ENCODE measurements around the gene IL6. TPM values are rescaled to one million over a fixed set of nuclear protein-coding genes. Genes with fewer than 3 reads are reported as not detected.
A peak's percentile ranks its signal among the peaks of the same experiment; 100 is the strongest.

The IL6 gene
- polyA plus RNA-seq, 1 of the 3 experiments (the other 2 are of a cell fraction) = 20.5 TPM

- POLR2A ChIA-PET = no interaction called here
These were observed 38.6 kb downstream of the IL6 start for GRCh38 chr7:22765609-22766008.

GRCh38 chr7:22771194-22771871 is 44.3 kb downstream of the IL6 start:
- Histone ChIP-seq H3K4me3 (ENCODE audit: low read depth in 2 of 2, low read length in 1 of 2) (no peak overlapping the region), H3K36me3 (replicated peaks in 1 of 2; ENCODE audit: control insufficient read depth in 1 of 2, insufficient read depth in 2 of 2, low read length in 1 of 2) (no peaks in the 10 kb centered on the region), H4K20me1 (ENCODE audit: insufficient read depth) (no peaks in the 10 kb centered on the region), H2AFZ (ENCODE audit: low read depth) (no peak overlapping the region), H3K9ac (no peak overlapping the region), H3K4me2 (no peak overlapping the region), H3F3A (replicated peaks; ENCODE audit: insufficient read depth) (no peaks in the 10 kb centered on the region), H3K9me2 (no peaks in the 10 kb centered on the region), H3K27me3 (ENCODE audit: insufficient read depth) (peaks cover 15% of the 10 kb centered on the region; the same call in 1 of the 2 replicates), H3K79me2 (ENCODE audit: insufficient read depth) (no peaks in the 10 kb centered on the region), H3K27ac (ENCODE audit: low read depth in 2 of 2, low read length in 1 of 2) (no peak overlapping the region), H3K9me3 (no peaks in the 10 kb centered on the region), H3K4me1 (ENCODE audit: control insufficient read depth in 1 of 2, insufficient read depth in 2 of 2, low read depth in 1 of 2, low read length in 1 of 2) (no peaks in the 10 kb centered on the region)
- POLR2A ChIA-PET = no interaction called here
- no peak for DNase-seq
- CTCF ChIA-PET = interaction anchor here (3.6 kb wide), 1 partner anchor 11 kb away, joined by 14 read pairs; no protein-coding TSS in a partner anchor
- WGBS (ENCODE audit: low lambda C conversion rate) = 10% methylated on average over 1 of the region's 1 CpG
- TF ChIP-seq, protein P1, sequence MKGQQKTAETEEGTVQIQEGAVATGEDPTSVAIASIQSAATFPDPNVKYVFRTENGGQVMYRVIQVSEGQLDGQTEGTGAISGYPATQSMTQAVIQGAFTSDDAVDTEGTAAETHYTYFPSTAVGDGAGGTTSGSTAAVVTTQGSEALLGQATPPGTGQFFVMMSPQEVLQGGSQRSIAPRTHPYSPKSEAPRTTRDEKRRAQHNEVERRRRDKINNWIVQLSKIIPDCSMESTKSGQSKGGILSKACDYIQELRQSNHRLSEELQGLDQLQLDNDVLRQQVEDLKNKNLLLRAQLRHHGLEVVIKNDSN (IDR thresholded peaks at IDR 0.05; ENCODE audit: borderline replicate concordance, low read depth) = no peak
- TF ChIP-seq TCF12 (IDR thresholded peaks at IDR 0.05) (no peak), NFIC (IDR thresholded peaks at IDR 0.05; ENCODE audit: borderline replicate concordance) (no peak), RAD21 (IDR thresholded peaks at IDR 0.05; ENCODE audit: low read length) (no peak), EZH2phosphoT487 (IDR thresholded peaks at IDR 0.05; ENCODE audit: borderline replicate concordance, low read depth) (no peak), GATA2 (CRISPR knock-in tag; IDR thresholded peaks at IDR 0.05) (no peak), POLR2AphosphoS5 (IDR thresholded peaks at IDR 0.05; ENCODE audit: low read depth, low read length) (no peak), RFX5 (IDR thresholded peaks at IDR 0.05; ENCODE audit: low read length) (no peak), EP300 (IDR thresholded peaks at IDR 0.05; ENCODE audit: borderline replicate concordance in 1 of 2, low read depth in 1 of 2, low read length in 1 of 2) (no peak)
- TF ChIP-seq, protein P2, sequence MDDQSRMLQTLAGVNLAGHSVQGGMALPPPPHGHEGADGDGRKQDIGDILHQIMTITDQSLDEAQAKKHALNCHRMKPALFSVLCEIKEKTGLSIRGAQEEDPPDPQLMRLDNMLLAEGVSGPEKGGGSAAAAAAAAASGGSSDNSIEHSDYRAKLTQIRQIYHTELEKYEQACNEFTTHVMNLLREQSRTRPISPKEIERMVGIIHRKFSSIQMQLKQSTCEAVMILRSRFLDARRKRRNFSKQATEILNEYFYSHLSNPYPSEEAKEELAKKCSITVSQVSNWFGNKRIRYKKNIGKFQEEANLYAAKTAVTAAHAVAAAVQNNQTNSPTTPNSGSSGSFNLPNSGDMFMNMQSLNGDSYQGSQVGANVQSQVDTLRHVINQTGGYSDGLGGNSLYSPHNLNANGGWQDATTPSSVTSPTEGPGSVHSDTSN (IDR thresholded peaks at IDR 0.05) = no peak
- TF ChIP-seq, protein P3, sequence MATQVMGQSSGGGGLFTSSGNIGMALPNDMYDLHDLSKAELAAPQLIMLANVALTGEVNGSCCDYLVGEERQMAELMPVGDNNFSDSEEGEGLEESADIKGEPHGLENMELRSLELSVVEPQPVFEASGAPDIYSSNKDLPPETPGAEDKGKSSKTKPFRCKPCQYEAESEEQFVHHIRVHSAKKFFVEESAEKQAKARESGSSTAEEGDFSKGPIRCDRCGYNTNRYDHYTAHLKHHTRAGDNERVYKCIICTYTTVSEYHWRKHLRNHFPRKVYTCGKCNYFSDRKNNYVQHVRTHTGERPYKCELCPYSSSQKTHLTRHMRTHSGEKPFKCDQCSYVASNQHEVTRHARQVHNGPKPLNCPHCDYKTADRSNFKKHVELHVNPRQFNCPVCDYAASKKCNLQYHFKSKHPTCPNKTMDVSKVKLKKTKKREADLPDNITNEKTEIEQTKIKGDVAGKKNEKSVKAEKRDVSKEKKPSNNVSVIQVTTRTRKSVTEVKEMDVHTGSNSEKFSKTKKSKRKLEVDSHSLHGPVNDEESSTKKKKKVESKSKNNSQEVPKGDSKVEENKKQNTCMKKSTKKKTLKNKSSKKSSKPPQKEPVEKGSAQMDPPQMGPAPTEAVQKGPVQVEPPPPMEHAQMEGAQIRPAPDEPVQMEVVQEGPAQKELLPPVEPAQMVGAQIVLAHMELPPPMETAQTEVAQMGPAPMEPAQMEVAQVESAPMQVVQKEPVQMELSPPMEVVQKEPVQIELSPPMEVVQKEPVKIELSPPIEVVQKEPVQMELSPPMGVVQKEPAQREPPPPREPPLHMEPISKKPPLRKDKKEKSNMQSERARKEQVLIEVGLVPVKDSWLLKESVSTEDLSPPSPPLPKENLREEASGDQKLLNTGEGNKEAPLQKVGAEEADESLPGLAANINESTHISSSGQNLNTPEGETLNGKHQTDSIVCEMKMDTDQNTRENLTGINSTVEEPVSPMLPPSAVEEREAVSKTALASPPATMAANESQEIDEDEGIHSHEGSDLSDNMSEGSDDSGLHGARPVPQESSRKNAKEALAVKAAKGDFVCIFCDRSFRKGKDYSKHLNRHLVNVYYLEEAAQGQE (IDR thresholded peaks at IDR 0.05; ENCODE audit: low read depth, low read length) = no peak

More at GRCh38 chr7:22765609-22766008, 38.6 kb downstream of the IL6 start:
- Histone ChIP-seq H3K36me3 (replicated peaks in 1 of 2; ENCODE audit: control insufficient read depth in 1 of 2, insufficient read depth in 2 of 2, low read length in 1 of 2) (no peaks in the 10 kb centered on the region), H3K9ac (no peak overlapping the region), H4K20me1 (ENCODE audit: insufficient read depth) (no peaks in the 10 kb centered on the region), H3K9me3 (no peaks in the 10 kb centered on the region), H3F3A (replicated peaks; ENCODE audit: insufficient read depth) (no peaks in the 10 kb centered on the region), H3K27ac (ENCODE audit: low read depth in 2 of 2, low read length in 1 of 2) (no peak overlapping the region), H3K4me3 (ENCODE audit: low read depth in 2 of 2, low read length in 1 of 2) (no peak overlapping the region), H2AFZ (ENCODE audit: low read depth) (peak overlapping the region; percentile 58; the same call in 1 of the 2 replicates), H3K4me1 (ENCODE audit: control insufficient read depth in 1 of 2, insufficient read depth in 2 of 2, low read depth in 1 of 2, low read length in 1 of 2) (no peaks in the 10 kb centered on the region), H3K9me2 (no peaks in the 10 kb centered on the region), H3K27me3 (ENCODE audit: insufficient read depth) (peaks cover 8% of the 10 kb centered on the region; the same call in 1 of the 2 replicates), H3K4me2 (peak overlapping the region; percentile 27; the same call in 1 of the 2 replicates), H3K79me2 (ENCODE audit: insufficient read depth) (no peaks in the 10 kb centered on the region)
- TF ChIP-seq FOSL2 (IDR thresholded peaks at IDR 0.05; ENCODE audit: borderline replicate concordance, low read depth) (no peak), NFIC (IDR thresholded peaks at IDR 0.05; ENCODE audit: borderline replicate concordance) (no peak), MEF2A (IDR thresholded peaks at IDR 0.05; ENCODE audit: borderline replicate concordance, low read depth) (no peak)
- no peak for DNase-seq
- CTCF ChIA-PET = no interaction called here
- 3% methylated on average over 4 of the region's 4 CpGs for WGBS (ENCODE audit: low lambda C conversion rate)

Data from SK-N-SH (cell line).